HEK293 (cell line): ENCODE results near the gene TRAPPC2.

Experiments
- CTCF ChIA-PET: fragments of 350-600 bp; formaldehyde crosslinking; extraction: SDS; loops from one replicate; lab custom pipeline; 2021; ENCODE audit warnings: antibody characterized with exemption; lab: Yijun Ruan, JAX
- POLR2A ChIA-PET: fragments of 300-600 bp; formaldehyde crosslinking; extraction: SDS; loops from one replicate; lab custom pipeline; 2020; ENCODE audit warnings: antibody characterized with exemption, inconsistent platforms; lab: Yijun Ruan, JAX
- H3K27ac ChIP-seq: fragments of 200-500 bp; sonication (Bioruptor generic); 2 replicates; pipeline ENCODE4 v1.5.1; 2014; ENCODE audit warnings: low read depth, low read length, control low read depth, inconsistent platforms; ENCODE audit errors: extremely low read depth
- H3K36me3 ChIP-seq, 2 experiments: fragments of 200-500 bp in 1 of 2; sonication (Bioruptor generic) in 1 of 2; 1 replicate in 1 of 2; 2 replicates in 1 of 2; pipeline ENCODE4 v1.5.1; 2014 to 2017; ENCODE audit warnings: inconsistent platforms in 2 of 2, low read length in 2 of 2; ENCODE audit not compliant: control insufficient read depth in 2 of 2, insufficient read depth in 1 of 2
- H3K4me1 ChIP-seq: fragments of 200-500 bp; sonication (Bioruptor generic); 2 replicates; pipeline ENCODE4 v1.5.1; 2014; ENCODE audit warnings: mild to moderate bottlenecking, low read length, inconsistent platforms; ENCODE audit not compliant: control insufficient read depth, insufficient read depth
- H3K4me3 ChIP-seq: 2 replicates; pipeline ENCODE4 v1.5.1; 2011; ENCODE audit warnings: low read depth, mild to moderate bottlenecking, control low read depth, low read length, moderate library complexity
- H3K9me3 ChIP-seq: fragments of 200-500 bp; sonication (Bioruptor generic); 2 replicates; pipeline ENCODE4 v1.5.1; 2014; ENCODE audit warnings: low read depth, low read length, inconsistent platforms; ENCODE audit not compliant: control insufficient read depth, insufficient read depth
- GFI1B ChIP-seq: fragments of 450-650 bp; formaldehyde crosslinking; IDR thresholded peaks from 2 replicates; pipeline ENCODE4 v1.5.1; 2016; ENCODE audit warnings: missing biosample characterization, missing genetic modification characterization
- RBAK ChIP-seq: fragments of 450-650 bp; formaldehyde crosslinking; IDR thresholded peaks from 2 replicates; pipeline ENCODE4 v1.5.1; 2016; ENCODE audit warnings: missing biosample characterization, missing genetic modification characterization
- TRIM28 ChIP-seq: IDR thresholded peaks from 2 replicates; pipeline ENCODE4 v1.6.1; 2011; ENCODE audit warnings: low read length, control low read depth, borderline replicate concordance
- ZFP69B ChIP-seq: fragments of 450-650 bp; formaldehyde crosslinking; IDR thresholded peaks from 2 replicates; pipeline ENCODE4 v1.5.1; 2016; ENCODE audit warnings: missing biosample characterization, missing genetic modification characterization
- ZNF121 ChIP-seq: fragments of 450-650 bp; formaldehyde crosslinking; IDR thresholded peaks from 2 replicates; pipeline ENCODE4 v1.5.1; 2016; ENCODE audit warnings: missing biosample characterization, missing genetic modification characterization
- ZNF341 ChIP-seq: fragments of 450-650 bp; formaldehyde crosslinking; IDR thresholded peaks from 2 replicates; pipeline ENCODE4; 2016; ENCODE audit warnings: low read depth, missing biosample characterization, missing genetic modification characterization
- ZNF354C ChIP-seq: fragments of 450-650 bp; formaldehyde crosslinking; IDR thresholded peaks from 2 replicates; pipeline ENCODE4 v1.5.1; 2016; ENCODE audit warnings: missing biosample characterization, missing genetic modification characterization, low read depth, borderline replicate concordance
- ZNF629 ChIP-seq: fragments of 450-650 bp; formaldehyde crosslinking; IDR thresholded peaks from 2 replicates; pipeline ENCODE4 v1.5.1; 2017; ENCODE audit warnings: missing biosample characterization, missing genetic modification characterization
- ZNF654 ChIP-seq: fragments of 450-650 bp; formaldehyde crosslinking; IDR thresholded peaks from 2 replicates; pipeline ENCODE4 v1.5.1; 2016; ENCODE audit warnings: low read depth, missing biosample characterization, missing genetic modification characterization
- ZNF658 ChIP-seq: fragments of 450-650 bp; formaldehyde crosslinking; IDR thresholded peaks from 2 replicates; pipeline ENCODE4; 2016; ENCODE audit warnings: missing biosample characterization, missing genetic modification characterization
- ZNF768 ChIP-seq: fragments of 450-650 bp; formaldehyde crosslinking; IDR thresholded peaks from 2 replicates; pipeline ENCODE4 v1.5.1; 2018; ENCODE audit warnings: missing biosample characterization, mild to moderate bottlenecking, missing genetic modification characterization
- ZNF776 ChIP-seq: fragments of 450-650 bp; formaldehyde crosslinking; IDR thresholded peaks from 2 replicates; pipeline ENCODE4 v1.5.0; 2017; ENCODE audit warnings: missing biosample characterization, missing genetic modification characterization, borderline replicate concordance
- TF ChIP-seq, protein P1 (sequence below): fragments of 450-650 bp; formaldehyde crosslinking; IDR thresholded peaks from 2 replicates; pipeline ENCODE4 v1.5.1; 2016; ENCODE audit warnings: missing biosample characterization, missing genetic modification characterization
- TF ChIP-seq, protein P2 (sequence below): fragments of 450-650 bp; formaldehyde crosslinking; IDR thresholded peaks from 2 replicates; pipeline ENCODE4 v1.5.1; 2016; ENCODE audit warnings: missing biosample characterization, missing genetic modification characterization
- TF ChIP-seq, protein P3 (sequence below): fragments of 450-650 bp; formaldehyde crosslinking; IDR thresholded peaks from 2 replicates; pipeline ENCODE4 v1.5.1; 2017; ENCODE audit warnings: missing biosample characterization, missing genetic modification characterization
- TF ChIP-seq, protein P4 (sequence below): fragments of 450-650 bp; formaldehyde crosslinking; IDR thresholded peaks from 2 replicates; pipeline ENCODE4 v1.5.1; 2017; ENCODE audit warnings: missing biosample characterization, missing genetic modification characterization
- TF ChIP-seq, protein P5 (sequence below): fragments of 450-650 bp; formaldehyde crosslinking; IDR thresholded peaks from 2 replicates; pipeline ENCODE4 v1.5.1; 2016; ENCODE audit warnings: missing biosample characterization, missing genetic modification characterization
- TF ChIP-seq, protein P6 (sequence below): fragments of 450-650 bp; formaldehyde crosslinking; IDR thresholded peaks from 2 replicates; pipeline ENCODE4 v1.5.1; 2016; ENCODE audit warnings: missing biosample characterization, missing genetic modification characterization
- TF ChIP-seq, protein P7 (sequence below): fragments of 450-650 bp; formaldehyde crosslinking; IDR thresholded peaks from 2 replicates; pipeline ENCODE4 v1.5.1; 2016; ENCODE audit warnings: missing biosample characterization, missing genetic modification characterization

Gene TRAPPC2

DNA sequence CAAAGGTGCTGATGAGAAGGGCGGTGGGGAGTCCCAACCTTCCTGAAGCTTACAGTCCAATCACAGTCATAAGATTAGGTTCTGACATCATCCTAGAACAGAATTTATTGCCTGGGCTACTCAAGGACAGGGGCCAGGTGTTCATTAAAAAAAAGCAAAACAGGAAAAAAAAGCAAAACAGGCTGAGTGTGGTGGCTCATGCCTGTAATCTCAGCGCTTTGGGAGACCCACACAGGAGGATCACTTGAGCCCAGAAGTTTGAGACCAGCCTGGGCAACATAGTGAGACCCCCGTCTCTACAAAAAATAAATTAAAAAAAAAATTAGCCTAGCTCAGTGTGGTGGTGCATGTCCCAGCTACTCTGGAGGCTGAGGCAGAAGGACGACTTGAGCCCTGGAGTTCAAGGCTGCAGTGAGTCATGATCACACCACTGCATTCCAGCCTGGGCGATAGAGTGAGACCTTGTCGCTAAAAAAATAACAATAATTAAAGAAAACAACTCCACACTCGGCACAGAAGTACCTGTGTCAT is 42.5 kb downstream of the TRAPPC2 start (continued):
- TF ChIP-seq ZNF629 (tag by site-specific recombination) (peak; percentile 88), ZNF121 (tag by site-specific recombination) (peak; percentile 100), ZNF776 (tag by site-specific recombination) (no peak), ZFP69B (tag by site-specific recombination) (0 out of 2 replicates have a peak, but pooled peaks have one; percentile 15), ZNF354C (tag by site-specific recombination) (no peak), GFI1B (tag by site-specific recombination) (peak; percentile 86), ZNF768 (tag by site-specific recombination) (no peak)
- TF ChIP-seq, protein P1, sequence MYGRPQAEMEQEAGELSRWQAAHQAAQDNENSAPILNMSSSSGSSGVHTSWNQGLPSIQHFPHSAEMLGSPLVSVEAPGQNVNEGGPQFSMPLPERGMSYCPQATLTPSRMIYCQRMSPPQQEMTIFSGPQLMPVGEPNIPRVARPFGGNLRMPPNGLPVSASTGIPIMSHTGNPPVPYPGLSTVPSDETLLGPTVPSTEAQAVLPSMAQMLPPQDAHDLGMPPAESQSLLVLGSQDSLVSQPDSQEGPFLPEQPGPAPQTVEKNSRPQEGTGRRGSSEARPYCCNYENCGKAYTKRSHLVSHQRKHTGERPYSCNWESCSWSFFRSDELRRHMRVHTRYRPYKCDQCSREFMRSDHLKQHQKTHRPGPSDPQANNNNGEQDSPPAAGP: 0 out of 2 replicates have a peak, but pooled peaks have one; percentile 31
- TF ChIP-seq, protein P2, sequence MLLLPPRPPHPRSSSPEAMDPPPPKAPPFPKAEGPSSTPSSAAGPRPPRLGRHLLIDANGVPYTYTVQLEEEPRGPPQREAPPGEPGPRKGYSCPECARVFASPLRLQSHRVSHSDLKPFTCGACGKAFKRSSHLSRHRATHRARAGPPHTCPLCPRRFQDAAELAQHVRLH (tag by site-specific recombination): 0 out of 2 replicates have a peak, but pooled peaks have one; percentile 20
- TF ChIP-seq, protein P3, sequence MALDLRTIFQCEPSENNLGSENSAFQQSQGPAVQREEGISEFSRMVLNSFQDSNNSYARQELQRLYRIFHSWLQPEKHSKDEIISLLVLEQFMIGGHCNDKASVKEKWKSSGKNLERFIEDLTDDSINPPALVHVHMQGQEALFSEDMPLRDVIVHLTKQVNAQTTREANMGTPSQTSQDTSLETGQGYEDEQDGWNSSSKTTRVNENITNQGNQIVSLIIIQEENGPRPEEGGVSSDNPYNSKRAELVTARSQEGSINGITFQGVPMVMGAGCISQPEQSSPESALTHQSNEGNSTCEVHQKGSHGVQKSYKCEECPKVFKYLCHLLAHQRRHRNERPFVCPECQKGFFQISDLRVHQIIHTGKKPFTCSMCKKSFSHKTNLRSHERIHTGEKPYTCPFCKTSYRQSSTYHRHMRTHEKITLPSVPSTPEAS (tag by site-specific recombination): no peak
- TF ChIP-seq, protein P4, sequence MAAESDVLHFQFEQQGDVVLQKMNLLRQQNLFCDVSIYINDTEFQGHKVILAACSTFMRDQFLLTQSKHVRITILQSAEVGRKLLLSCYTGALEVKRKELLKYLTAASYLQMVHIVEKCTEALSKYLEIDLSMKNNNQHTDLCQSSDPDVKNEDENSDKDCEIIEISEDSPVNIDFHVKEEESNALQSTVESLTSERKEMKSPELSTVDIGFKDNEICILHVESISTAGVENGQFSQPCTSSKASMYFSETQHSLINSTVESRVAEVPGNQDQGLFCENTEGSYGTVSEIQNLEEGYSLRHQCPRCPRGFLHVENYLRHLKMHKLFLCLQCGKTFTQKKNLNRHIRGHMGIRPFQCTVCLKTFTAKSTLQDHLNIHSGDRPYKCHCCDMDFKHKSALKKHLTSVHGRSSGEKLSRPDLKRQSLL (tag by site-specific recombination): peak; percentile 63; the same call in 1 of the 2 replicates
- TF ChIP-seq, protein P5, sequence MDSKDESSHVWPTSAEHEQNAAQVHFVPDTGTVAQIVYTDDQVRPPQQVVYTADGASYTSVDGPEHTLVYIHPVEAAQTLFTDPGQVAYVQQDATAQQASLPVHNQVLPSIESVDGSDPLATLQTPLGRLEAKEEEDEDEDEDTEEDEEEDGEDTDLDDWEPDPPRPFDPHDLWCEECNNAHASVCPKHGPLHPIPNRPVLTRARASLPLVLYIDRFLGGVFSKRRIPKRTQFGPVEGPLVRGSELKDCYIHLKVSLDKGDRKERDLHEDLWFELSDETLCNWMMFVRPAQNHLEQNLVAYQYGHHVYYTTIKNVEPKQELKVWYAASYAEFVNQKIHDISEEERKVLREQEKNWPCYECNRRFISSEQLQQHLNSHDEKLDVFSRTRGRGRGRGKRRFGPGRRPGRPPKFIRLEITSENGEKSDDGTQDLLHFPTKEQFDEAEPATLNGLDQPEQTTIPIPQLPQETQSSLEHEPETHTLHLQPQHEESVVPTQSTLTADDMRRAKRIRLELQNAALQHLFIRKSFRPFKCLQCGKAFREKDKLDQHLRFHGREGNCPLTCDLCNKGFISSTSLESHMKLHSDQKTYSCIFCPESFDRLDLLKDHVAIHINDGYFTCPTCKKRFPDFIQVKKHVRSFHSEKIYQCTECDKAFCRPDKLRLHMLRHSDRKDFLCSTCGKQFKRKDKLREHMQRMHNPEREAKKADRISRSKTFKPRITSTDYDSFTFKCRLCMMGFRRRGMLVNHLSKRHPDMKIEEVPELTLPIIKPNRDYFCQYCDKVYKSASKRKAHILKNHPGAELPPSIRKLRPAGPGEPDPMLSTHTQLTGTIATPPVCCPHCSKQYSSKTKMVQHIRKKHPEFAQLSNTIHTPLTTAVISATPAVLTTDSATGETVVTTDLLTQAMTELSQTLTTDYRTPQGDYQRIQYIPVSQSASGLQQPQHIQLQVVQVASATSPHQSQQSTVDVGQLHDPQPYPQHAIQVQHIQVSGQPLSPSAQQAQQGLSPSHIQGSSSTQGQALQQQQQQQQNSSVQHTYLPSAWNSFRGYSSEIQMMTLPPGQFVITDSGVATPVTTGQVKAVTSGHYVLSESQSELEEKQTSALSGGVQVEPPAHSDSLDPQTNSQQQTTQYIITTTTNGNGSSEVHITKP: peak; percentile 75

DNA sequence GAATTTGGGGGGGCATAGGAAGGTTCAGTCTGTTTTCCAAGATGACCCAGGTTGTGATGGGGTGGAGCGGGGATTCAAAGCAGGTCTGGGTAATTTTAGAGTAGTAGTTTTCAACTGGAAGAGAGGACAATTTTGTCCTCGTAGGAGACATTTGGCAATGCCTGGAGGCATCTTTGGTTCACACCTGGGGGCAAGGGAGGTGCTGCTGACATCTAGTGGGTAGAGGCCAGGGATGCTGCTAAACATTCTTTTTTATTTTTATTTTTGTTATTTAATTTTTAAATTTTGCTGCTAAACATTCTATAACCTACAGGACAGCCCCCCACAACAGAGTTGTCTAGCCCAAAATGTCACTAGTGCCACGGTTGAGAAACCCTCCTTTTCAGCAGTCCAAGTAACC is 43.6 kb downstream of the TRAPPC2 start:
- H3K4me1 ChIP-seq: peaks cover 47% of the 10 kb centered on the region
- no peaks in the 10 kb centered on the region for H3K36me3 ChIP-seq
- CTCF ChIA-PET: interaction anchor here (0.7 to 1.3 kb wide), 4 partner anchors 28 to 466 kb away, joined by 3 to 5 read pairs (median 4); partner anchors contain the start of gene OFD1
- peak overlapping the region; percentile 94 for H3K4me3 ChIP-seq
- H3K27ac ChIP-seq: peak overlapping the region; percentile 98; the same call in 1 of the 2 replicates
- POLR2A ChIA-PET: interaction anchor here (1.1 to 5.0 kb wide), 3 partner anchors 9 to 44 kb away, joined by 3 to 27 read pairs (median 4); partner anchors contain the start of genes OFD1 and TRAPPC2
- no peaks in the 10 kb centered on the region for H3K9me3 ChIP-seq
- no peak for TF ChIP-seq TRIM28
- TF ChIP-seq, protein P5: peak; percentile 78
- TF ChIP-seq RBAK (tag by site-specific recombination): no peak
- TF ChIP-seq, protein P6, sequence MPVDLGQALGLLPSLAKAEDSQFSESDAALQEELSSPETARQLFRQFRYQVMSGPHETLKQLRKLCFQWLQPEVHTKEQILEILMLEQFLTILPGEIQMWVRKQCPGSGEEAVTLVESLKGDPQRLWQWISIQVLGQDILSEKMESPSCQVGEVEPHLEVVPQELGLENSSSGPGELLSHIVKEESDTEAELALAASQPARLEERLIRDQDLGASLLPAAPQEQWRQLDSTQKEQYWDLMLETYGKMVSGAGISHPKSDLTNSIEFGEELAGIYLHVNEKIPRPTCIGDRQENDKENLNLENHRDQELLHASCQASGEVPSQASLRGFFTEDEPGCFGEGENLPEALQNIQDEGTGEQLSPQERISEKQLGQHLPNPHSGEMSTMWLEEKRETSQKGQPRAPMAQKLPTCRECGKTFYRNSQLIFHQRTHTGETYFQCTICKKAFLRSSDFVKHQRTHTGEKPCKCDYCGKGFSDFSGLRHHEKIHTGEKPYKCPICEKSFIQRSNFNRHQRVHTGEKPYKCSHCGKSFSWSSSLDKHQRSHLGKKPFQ (tag by site-specific recombination): peak; percentile 78; the same call in 1 of the 2 replicates
- TF ChIP-seq, protein P7, sequence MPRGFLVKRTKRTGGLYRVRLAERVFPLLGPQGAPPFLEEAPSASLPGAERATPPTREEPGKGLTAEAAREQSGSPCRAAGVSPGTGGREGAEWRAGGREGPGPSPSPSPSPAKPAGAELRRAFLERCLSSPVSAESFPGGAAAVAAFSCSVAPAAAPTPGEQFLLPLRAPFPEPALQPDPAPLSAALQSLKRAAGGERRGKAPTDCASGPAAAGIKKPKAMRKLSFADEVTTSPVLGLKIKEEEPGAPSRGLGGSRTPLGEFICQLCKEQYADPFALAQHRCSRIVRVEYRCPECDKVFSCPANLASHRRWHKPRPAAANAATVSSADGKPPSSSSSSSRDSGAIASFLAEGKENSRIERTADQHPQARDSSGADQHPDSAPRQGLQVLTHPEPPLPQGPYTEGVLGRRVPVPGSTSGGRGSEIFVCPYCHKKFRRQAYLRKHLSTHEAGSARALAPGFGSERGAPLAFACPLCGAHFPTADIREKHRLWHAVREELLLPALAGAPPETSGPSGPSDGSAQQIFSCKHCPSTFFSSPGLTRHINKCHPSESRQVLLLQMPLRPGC: no peak
- TF ChIP-seq ZNF654 (tag by site-specific recombination): peak; percentile 8; the same call in 1 of the 2 replicates
- TF ChIP-seq ZNF658 (tag by site-specific recombination): no peak
- TF ChIP-seq ZNF341 (tag by site-specific recombination): no peak
